Measurements from ENCODE around the gene SFMBT2. TPM values are rescaled to one million over a fixed set of nuclear protein-coding genes. Genes with fewer than 3 reads are reported as not detected.

Gene SFMBT2
- total RNA-seq, 1 experiment from 2014 or later = 0.02 TPM

DNA sequence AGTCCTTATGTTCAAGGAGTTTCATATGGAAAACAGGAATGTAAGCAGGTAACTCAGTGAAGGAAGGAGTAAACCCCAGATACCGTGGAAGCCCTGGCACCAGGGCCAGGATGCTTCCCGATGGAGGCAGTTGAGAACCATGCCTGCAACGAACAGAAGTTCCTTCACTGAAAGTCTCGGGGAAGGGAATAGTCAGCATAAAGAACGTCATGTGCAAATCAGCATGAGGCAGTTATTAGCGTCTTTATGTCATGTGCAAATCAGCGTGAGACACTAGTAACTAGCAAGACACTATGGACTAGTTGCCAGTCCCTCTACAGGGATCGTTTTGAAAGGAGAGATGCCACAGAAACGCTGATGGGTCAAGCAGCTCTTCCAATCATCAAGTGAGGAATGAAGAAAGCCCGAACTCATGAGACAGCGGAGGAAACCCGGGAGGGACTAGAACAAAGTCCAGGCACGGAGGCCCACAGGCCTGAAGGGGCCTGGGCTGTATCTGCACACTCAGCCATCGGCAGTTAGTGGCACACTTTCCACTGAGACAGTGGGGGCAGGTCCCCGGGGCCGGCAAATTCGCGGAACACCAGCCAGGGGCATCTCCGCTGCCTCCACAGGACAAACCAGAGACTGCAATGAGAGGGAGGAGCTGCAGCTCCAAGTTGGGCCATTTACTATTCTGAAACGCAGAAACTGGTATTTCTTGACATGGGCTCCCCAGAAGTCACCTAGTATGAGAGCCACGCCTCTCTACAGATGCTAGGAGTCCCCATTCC is 109.6 kb downstream of the SFMBT2 start:
- no peaks in the 10 kb centered on the region for H3K79me2 ChIP-seq (ENCODE audit: insufficient read depth, low read length)

More for the DNA sequence above, 109.6 kb downstream of the SFMBT2 start:
- intact Hi-C loops (cut with micrococcal nuclease) = no loop called here
- ChIA-PET CTCF (interaction anchor here (0.5 to 1.3 kb wide), 3 partner anchors 12 to 82 kb away, joined by 3 to 5 read pairs (median 3); no protein-coding TSS in a partner anchor), POLR2A (no interaction called here), RAD21 (ENCODE audit: low non-redundant PET in 1 of 2, low total read pairs in 2 of 2, uncharacterized antibody in 2 of 2, unreplicated experiment in 2 of 2) (no interaction called here)
- no peak overlapping the region for H2AFZ ChIP-seq (ENCODE audit: low read depth, low read length, poor library complexity, severe bottlenecking)
- TF ChIP-seq EGR1 (IDR thresholded peaks at IDR 0.05; ENCODE audit: low read depth) (no peak), CTCF (IDR thresholded peaks at IDR 0.05 in 2 of 3, conservative IDR thresholded peaks at IDR 0.05 in 1 of 3; ENCODE audit: borderline replicate concordance in 1 of 3, insufficient read depth in 1 of 3, low read depth in 2 of 3, low read length in 2 of 3) (peak in 2 of 3 experiments; percentile 11 to 32; a peak in 2 of 6 replicates)
- no peak overlapping the region for H3K9ac ChIP-seq (ENCODE audit: low read length)
- no peak for DNase-seq (ENCODE audit: low read depth, low spot score)
- no peaks in the 10 kb centered on the region for H3K9me3 ChIP-seq (ENCODE audit: control insufficient read depth in 1 of 2, insufficient read depth in 1 of 2, low read depth in 1 of 2, low read length in 2 of 2)
- H3K4me1 ChIP-seq (ENCODE audit: control insufficient read depth in 1 of 2, insufficient read depth in 2 of 2, low read length in 2 of 2) = no peaks in the 10 kb centered on the region
- H3K36me3 ChIP-seq (ENCODE audit: control insufficient read depth in 1 of 2, insufficient read depth in 2 of 2, low read length in 2 of 2) = no peaks in the 10 kb centered on the region
- ATAC-seq = peak; percentile 57; the same call in 1 of the 2 replicates
- no peaks in the 10 kb centered on the region for H3K9me2 ChIP-seq (ENCODE audit: insufficient read depth)
- BruUV-seq (replicated peaks) = no TSS peak
- no peak overlapping the region for H3K4me2 ChIP-seq (ENCODE audit: low read length)
- no peak overlapping the region for H3K27ac ChIP-seq (ENCODE audit: low read depth, low read length)
- no peak overlapping the region for H3K4me3 ChIP-seq (replicated peaks in 1 of 2; ENCODE audit: low read depth in 1 of 2, low read length in 2 of 2)
- no peaks in the 10 kb centered on the region for H3K27me3 ChIP-seq (ENCODE audit: insufficient read depth, low read length)
- H4K20me1 ChIP-seq (ENCODE audit: insufficient read depth) = no peaks in the 10 kb centered on the region

Data from HCT116 (cell line).